Liver (tissue), 3 donors: ENCODE measurements around the gene ORC5.

ENCODE experiments used
- ATF3 ChIP-seq: IDR thresholded peaks from 2 replicates; pipeline ENCODE4 v1.6.1; 2016; ENCODE audit warnings: antibody characterized with exemption
- CTCF ChIP-seq: fragments of 150-350 bp; IDR thresholded peaks from 2 replicates; pipeline ENCODE4 v1.5.1; 2017; ENCODE audit warnings: improper control_type of control experiment, low read depth, low read length; ENCODE audit not compliant: missing input control
- FOXA1 ChIP-seq: IDR thresholded peaks from 2 replicates; pipeline ENCODE4 v1.6.1; 2016; ENCODE audit warnings: antibody characterized with exemption
- GABPA ChIP-seq, 2 donors: IDR thresholded peaks in 1 of 2; conservative IDR thresholded peaks in 1 of 2; 2 replicates each; pipeline ENCODE4 v1.6.1; 2016; ENCODE audit warnings: antibody characterized with exemption in 2 of 2, mild to moderate bottlenecking in 1 of 2, moderate library complexity in 1 of 2
- MAX ChIP-seq: IDR thresholded peaks from 2 replicates; pipeline ENCODE4 v1.6.1; 2016; ENCODE audit warnings: antibody characterized with exemption
- NR2F2 ChIP-seq: IDR thresholded peaks from 2 replicates; pipeline ENCODE4 v1.6.1; 2016; ENCODE audit warnings: antibody characterized with exemption
- RAD21 ChIP-seq, 2 donors: IDR thresholded peaks; 2 replicates each; pipeline ENCODE4 v1.6.1; 2016; ENCODE audit warnings: antibody characterized with exemption in 2 of 2, mild to moderate bottlenecking in 2 of 2
- REST ChIP-seq: IDR thresholded peaks from 2 replicates; pipeline ENCODE4 v1.6.1; 2016; ENCODE audit warnings: antibody characterized with exemption, mild to moderate bottlenecking
- RXRA ChIP-seq, 2 donors: IDR thresholded peaks; 2 replicates each; pipeline ENCODE4 v1.6.1; 2017 to 2018; ENCODE audit warnings: antibody characterized with exemption in 2 of 2, mild to moderate bottlenecking in 1 of 2
- SP1 ChIP-seq: IDR thresholded peaks from 2 replicates; pipeline ENCODE4 v1.6.1; 2018; ENCODE audit warnings: antibody characterized with exemption, mild to moderate bottlenecking
- TAF1 ChIP-seq: conservative IDR thresholded peaks from 2 replicates; pipeline ENCODE4 v1.6.1; 2016; ENCODE audit warnings: antibody characterized with exemption, mild to moderate bottlenecking
- YY1 ChIP-seq: IDR thresholded peaks from 2 replicates; pipeline ENCODE4 v1.6.1; 2016; ENCODE audit warnings: antibody characterized with exemption, mild to moderate bottlenecking
- donor health status: healthy.
- donor health status: healthy.

- TF ChIP-seq GABPA (IDR thresholded peaks at IDR 0.05 in 1 of 2, conservative IDR thresholded peaks at IDR 0.05 in 1 of 2) (no peak), CTCF (no peak), MAX (no peak), ATF3 (no peak), RAD21 (IDR thresholded peaks at IDR 0.05) (no peak), TAF1 (no peak), YY1 (no peak), SP1 (no peak), RXRA (IDR thresholded peaks at IDR 0.05) (no peak), NR2F2 (no peak), FOXA1 (no peak), REST (no peak)
Observed at GRCh38 chr7:104150470-104150869, 57.3 kb downstream of the ORC5 start.
